Measurements from ENCODE around the gene SCAMP2. TPM values are rescaled to one million over a fixed set of nuclear protein-coding genes. Genes with fewer than 3 reads are reported as not detected.

Gene SCAMP2
- total and polyA plus RNA-seq, 2 of the 13 experiments (the other 11 are each of a cell fraction or from before 2014, with no cell fraction given) = 34.8 to 121 TPM

DNA sequence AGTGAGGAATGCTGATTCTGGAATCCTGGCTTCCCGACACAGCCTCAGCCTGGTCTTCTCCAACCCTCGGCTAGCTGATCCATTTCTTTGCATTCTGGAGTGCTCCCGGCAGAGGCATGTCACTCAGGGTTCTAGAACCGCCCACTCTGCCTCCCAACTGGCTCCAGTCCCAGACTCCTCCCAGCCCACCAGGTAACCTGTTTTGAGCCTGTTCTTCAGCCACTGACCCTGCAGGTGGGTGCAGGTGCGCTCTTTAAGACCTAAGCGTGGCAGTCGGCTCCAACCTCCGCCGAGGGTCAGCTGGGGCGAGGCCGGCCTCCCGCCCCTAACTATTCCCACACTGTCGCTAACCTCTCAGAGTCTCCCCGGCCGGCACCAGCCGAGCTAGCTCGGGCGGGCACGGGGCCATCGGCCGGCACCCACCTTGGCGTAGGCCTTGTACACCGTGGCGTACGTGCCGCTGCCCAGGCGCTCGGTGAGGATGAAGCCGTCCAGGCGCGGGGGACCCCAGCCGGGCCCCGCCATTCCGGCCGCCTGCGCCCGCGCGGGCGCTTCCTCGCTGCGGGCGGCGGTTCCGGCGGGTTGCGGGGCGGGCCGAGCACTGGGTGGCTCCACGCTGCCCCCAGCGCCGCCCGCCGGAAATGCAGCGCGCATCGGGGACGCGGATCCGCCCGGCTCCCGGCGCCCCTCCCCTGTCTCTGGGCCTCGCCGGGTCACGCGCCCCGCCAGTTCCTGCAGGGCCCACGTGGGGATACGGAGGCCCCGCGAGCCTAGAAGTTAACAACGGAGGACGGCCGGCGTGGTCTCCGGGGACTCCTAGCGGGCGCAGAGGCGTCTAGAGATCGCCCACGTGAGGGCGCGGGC is 30.4 kb downstream of the SCAMP2 start, which contains the start of gene ULK3 (continued):
- TF ChIP-seq MAFK (conservative IDR thresholded peaks at IDR 0.05 in 1 of 2, IDR thresholded peaks at IDR 0.05 in 1 of 2; ENCODE audit: low read length in 2 of 2) (no peak), XRCC5 (optimal IDR thresholded peaks at IDR 0.05; ENCODE audit: low read length) (no peak), ZNF577 (CRISPR knock-in tag; IDR thresholded peaks at IDR 0.05; ENCODE audit: borderline replicate concordance, low read depth) (no peak), ZMYM4 (CRISPR knock-in tag; IDR thresholded peaks at IDR 0.05) (peak; percentile 26; the same call in 1 of the 2 replicates), HOXA9 (CRISPR knock-in tag; IDR thresholded peaks at IDR 0.05; ENCODE audit: borderline replicate concordance) (peak; percentile 16; the same call in 1 of the 2 replicates), TGIF2 (CRISPR knock-in tag; IDR thresholded peaks at IDR 0.05) (no peak), HMGA1 (CRISPR knock-in tag; conservative IDR thresholded peaks at IDR 0.05) (no peak), NONO (IDR thresholded peaks at IDR 0.05) (no peak), NONO (CRISPR knock-in tag; conservative IDR thresholded peaks at IDR 0.05) (no peak; the same call in 1 of the 2 replicates), HOXA3 (CRISPR knock-in tag; IDR thresholded peaks at IDR 0.05) (no peak), ZNF501 (CRISPR knock-in tag; IDR thresholded peaks at IDR 0.05) (peak; percentile 66; the same call in 1 of the 2 replicates), SYNCRIP (IDR thresholded peaks at IDR 0.05; ENCODE audit: insufficient read depth, low read depth, low read length) (no peak), REPIN1 (CRISPR knock-in tag; IDR thresholded peaks at IDR 0.05; ENCODE audit: borderline replicate concordance, low read depth) (peak; percentile 20; the same call in 1 of the 2 replicates), ATF2 (CRISPR knock-in tag; IDR thresholded peaks at IDR 0.05) (no peak), THYN1 (CRISPR knock-in tag; IDR thresholded peaks at IDR 0.05; ENCODE audit: borderline replicate concordance, low read depth) (no peak), GATA4 (IDR thresholded peaks at IDR 0.05; ENCODE audit: borderline replicate concordance, low read depth) (no peak), ZNF34 (CRISPR knock-in tag; IDR thresholded peaks at IDR 0.05; ENCODE audit: borderline replicate concordance) (peak; percentile 96), MBNL3 (CRISPR knock-in tag; conservative IDR thresholded peaks at IDR 0.05) (no peak), ZBTB3 (CRISPR knock-in tag; IDR thresholded peaks at IDR 0.05; ENCODE audit: borderline replicate concordance, low read depth) (0 out of 2 replicates have a peak, but pooled peaks have one; percentile 42)
- TF ChIP-seq, protein P1, sequence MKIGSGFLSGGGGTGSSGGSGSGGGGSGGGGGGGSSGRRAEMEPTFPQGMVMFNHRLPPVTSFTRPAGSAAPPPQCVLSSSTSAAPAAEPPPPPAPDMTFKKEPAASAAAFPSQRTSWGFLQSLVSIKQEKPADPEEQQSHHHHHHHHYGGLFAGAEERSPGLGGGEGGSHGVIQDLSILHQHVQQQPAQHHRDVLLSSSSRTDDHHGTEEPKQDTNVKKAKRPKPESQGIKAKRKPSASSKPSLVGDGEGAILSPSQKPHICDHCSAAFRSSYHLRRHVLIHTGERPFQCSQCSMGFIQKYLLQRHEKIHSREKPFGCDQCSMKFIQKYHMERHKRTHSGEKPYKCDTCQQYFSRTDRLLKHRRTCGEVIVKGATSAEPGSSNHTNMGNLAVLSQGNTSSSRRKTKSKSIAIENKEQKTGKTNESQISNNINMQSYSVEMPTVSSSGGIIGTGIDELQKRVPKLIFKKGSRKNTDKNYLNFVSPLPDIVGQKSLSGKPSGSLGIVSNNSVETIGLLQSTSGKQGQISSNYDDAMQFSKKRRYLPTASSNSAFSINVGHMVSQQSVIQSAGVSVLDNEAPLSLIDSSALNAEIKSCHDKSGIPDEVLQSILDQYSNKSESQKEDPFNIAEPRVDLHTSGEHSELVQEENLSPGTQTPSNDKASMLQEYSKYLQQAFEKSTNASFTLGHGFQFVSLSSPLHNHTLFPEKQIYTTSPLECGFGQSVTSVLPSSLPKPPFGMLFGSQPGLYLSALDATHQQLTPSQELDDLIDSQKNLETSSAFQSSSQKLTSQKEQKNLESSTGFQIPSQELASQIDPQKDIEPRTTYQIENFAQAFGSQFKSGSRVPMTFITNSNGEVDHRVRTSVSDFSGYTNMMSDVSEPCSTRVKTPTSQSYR (CRISPR knock-in tag; IDR thresholded peaks at IDR 0.05; ENCODE audit: borderline replicate concordance) = no peak
- TF ChIP-seq, protein P2, sequence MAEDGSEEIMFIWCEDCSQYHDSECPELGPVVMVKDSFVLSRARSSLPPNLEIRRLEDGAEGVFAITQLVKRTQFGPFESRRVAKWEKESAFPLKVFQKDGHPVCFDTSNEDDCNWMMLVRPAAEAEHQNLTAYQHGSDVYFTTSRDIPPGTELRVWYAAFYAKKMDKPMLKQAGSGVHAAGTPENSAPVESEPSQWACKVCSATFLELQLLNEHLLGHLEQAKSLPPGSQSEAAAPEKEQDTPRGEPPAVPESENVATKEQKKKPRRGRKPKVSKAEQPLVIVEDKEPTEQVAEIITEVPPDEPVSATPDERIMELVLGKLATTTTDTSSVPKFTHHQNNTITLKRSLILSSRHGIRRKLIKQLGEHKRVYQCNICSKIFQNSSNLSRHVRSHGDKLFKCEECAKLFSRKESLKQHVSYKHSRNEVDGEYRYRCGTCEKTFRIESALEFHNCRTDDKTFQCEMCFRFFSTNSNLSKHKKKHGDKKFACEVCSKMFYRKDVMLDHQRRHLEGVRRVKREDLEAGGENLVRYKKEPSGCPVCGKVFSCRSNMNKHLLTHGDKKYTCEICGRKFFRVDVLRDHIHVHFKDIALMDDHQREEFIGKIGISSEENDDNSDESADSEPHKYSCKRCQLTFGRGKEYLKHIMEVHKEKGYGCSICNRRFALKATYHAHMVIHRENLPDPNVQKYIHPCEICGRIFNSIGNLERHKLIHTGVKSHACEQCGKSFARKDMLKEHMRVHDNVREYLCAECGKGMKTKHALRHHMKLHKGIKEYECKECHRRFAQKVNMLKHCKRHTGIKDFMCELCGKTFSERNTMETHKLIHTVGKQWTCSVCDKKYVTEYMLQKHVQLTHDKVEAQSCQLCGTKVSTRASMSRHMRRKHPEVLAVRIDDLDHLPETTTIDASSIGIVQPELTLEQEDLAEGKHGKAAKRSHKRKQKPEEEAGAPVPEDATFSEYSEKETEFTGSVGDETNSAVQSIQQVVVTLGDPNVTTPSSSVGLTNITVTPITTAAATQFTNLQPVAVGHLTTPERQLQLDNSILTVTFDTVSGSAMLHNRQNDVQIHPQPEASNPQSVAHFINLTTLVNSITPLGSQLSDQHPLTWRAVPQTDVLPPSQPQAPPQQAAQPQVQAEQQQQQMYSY (CRISPR knock-in tag; IDR thresholded peaks at IDR 0.05) = no peak

Measured in HepG2 (cell line).